GM21515 (cell line): Measurements from ENCODE around the gene RNF130.

Experiments used
- ATAC-seq: cut with Tn5 transposase; IDR thresholded peaks from one replicate; pipeline ENCODE4 v1.9.1; 2021; ENCODE audit not compliant: unreplicated experiment

RNF130 gene

DNA sequence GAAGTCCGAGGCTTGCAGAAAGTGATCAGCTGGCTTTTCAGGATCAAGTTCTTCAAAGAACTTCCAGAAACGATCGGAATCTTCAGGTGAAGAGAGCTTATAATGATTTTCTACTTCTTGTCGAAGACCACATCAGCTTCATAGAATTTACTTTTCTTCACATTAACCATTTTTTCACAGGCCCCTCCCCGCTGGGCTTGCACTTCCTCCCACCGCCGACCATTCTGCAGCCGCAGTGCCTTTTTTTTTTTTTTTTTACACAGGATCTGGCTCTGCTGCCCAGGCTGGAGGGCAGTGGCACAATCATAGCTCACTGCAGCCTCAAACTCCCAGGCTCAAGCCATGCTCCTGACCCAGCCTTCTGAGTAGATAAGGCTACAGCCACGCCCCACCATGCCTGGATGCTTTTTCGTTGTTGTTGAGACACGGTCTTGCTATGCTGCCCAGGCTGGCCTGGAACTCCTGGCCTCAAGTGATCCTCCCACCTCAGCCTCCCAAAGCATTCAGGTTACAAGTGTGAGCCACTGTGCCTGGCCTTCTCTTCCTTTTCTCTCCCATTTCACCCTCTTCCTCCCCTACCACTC lies 15.3 kb upstream of the RNF130 start:
- ATAC-seq = no peak

DNA sequence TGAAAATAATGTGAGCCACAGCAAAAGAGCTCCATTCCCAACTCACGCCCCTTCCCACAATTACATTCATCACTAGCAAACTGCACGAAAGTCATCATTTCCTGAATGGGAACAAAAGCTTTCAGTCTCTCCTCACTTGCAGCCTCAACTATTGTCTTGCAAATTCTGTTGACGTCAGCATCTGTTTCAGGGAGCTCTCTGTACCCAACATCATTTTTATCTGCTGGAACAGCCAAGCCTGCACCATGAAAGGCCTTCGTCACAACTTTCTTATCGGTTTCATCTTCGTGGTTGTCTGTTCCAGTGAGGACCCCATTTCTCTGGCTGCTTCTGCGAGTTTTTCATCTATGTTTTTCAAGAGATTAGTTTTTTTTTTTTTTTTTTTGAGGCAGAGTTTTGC lies 14.3 kb upstream of the RNF130 start:
- no peak for ATAC-seq

DNA sequence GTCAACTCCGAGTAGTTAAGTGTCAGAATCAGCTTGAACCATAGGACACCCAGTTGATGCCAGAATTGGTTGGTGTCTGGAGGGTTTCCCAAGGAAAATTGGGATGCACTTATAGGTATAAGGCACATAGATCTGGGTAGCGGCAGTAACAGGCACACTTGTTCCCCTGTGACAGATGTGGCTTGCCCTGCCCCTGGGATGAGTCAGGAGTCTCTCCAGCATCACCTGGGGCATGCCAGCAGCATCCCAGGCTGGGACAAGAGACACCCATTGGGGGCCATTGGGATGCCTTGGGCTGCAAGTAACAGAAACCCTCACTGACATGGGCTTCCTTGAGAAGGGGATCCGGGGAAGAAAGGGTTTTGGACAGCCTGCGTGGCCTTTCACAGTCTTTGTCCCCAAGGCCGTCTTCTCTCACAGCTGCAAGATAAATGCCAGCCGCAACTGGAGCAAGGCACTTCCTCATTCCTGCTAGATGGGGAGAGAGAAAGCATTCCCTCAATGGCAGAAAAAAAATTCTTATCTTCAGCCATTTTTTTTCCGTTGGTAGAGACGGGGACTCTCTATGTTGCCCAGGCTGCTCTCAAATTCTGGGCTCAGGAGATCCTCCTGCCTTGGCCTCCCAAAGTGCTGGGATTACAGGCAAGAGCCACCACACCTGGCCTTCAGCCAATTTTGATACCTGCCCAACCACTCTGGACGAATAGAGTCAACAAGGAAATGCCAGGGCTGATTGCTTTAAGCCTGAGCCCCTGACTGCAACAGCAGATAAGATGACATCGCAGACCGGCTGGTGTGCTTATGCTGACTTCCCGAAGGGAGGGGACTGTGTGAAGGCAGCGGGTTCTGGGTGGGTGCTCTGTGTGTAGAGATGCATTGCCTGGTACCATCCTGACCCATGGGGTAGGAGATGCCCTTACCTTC lies 13.3 kb upstream of the RNF130 start:
- no peak for ATAC-seq

DNA sequence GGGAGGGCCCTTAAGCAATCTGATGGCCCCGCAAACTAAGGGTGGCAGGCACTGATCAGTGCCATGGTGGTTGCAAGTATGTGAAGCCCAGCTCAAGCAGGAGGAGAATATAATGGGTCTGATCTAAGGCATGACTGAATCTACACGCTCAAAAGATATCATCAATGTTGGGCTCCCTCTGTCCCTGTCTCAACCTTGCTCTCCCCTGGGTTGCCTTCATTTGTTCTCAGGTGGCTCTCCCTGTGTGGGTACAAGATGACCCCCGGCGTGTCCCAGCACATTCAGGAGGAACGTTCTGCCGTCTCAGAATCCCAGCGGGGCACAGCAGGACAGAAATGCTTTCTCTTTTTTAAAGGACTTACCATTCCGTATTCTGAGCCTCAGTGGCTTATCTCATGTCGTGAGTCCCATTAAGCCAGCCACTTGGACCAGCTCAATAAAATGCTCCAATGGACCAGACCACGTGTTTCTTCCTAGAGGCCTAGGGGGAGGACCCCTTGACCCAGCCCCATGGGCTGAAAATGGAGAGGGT lies 12.0 kb upstream of the RNF130 start:
- ATAC-seq = no peak

DNA sequence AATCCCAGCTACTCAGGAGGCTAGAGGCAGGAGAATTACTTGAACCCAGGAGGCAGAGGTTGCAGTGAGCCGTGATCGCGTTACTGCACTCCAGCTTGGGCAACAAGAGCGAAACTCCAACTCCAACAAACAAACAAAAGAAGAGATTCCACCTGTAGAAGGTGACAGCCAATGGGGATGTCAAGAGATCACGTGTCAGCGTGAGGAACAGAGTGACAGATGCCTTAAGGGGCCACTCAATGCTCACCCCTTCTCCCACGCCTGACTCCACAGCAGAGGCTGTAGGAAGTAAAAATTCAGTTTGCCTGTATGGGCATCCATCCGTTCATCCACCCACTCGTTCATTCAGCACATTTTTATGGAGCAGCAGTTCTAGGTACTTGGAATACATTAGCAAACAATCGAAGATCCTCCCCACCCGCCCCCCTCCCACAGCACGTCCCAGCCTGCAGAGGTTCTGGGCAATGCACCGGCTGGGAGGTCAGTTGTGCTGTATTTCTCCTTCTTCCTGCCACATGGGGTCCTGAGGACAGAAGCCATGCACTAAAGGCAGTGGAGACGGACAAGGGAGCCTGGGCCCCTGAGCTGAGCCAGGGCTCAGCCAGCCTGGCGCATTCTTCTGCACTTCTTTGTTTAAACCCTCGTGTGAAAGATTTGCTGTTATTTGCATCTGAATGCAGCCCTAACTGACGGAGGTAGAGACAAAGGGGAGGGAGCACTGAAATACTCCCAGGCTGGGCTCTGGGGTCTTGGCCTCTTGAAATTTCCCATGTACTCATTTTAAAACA lies 11.3 kb upstream of the RNF130 start:
- ATAC-seq = no peak

DNA sequence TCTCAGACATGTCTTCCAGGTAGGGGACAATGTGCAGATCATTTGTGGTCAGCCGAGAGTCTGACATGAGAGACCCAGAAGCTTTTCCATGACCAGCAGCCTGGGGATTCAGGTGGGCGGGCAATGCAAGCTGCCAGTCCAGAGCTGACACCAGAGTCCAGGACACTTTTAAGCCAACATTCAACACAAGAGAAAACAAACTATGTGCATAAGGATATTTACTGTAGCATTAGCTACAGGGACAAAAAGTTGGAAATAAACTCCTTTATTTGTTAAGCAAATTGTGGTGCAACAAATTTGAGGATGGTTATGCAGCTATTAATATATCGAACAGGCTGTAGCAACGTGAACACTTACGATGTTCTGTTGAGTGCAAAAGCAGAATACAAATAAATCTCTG lies 9.9 kb upstream of the RNF130 start:
- ATAC-seq = no peak

GRCh38 chr5:180080486-180081280 lies 9.1 kb upstream of the RNF130 start:
- ATAC-seq = no peak

- ATAC-seq = no peak
Observed at GRCh38 chr5:180079702-180080466, 8.3 kb upstream of the RNF130 start.

DNA sequence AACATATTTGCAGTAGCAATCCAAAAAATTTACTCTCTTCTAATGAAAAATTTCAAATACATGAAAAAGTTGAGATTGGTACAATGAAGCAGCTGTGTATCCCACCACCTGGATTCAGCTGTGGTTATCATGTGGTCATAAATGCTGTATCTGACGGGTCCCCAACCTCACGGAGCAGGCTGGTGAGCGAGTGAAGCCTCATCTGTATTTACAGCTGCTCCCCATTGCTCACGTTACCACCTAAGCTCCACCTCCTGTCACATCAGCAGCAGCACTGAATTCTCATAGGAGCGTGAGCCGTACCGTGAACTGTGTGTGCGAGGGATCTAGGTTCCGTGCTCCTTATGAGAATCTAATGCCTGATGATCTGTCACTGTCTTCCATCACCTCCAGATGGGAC lies 6.8 kb upstream of the RNF130 start:
- ATAC-seq = no peak

GRCh38 chr5:180077594-180078284 lies 6.2 kb upstream of the RNF130 start:
- ATAC-seq = no peak

DNA sequence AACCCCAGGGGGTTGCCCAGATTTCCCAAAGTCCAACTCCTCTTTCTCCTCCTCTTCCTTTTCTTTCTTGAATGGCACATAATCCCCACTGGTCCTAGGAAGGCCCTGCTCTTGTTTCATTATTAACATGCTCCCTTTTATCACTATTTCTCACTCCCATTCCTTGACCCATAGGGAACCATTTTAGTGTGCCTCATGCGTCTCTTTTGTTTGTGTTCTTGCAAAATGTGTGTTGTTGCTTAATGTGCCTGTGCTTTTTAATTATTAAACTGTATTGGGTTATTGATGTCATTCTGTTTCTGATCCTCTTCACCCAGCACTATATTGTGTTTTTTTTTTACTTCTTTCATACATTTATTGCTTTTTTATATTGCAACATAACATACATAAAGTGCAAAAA lies 4.1 kb upstream of the RNF130 start:
- ATAC-seq = no peak

- no peak for ATAC-seq
Observed at GRCh38 chr5:180074462-180074861, 2.9 kb upstream of the RNF130 start.

DNA sequence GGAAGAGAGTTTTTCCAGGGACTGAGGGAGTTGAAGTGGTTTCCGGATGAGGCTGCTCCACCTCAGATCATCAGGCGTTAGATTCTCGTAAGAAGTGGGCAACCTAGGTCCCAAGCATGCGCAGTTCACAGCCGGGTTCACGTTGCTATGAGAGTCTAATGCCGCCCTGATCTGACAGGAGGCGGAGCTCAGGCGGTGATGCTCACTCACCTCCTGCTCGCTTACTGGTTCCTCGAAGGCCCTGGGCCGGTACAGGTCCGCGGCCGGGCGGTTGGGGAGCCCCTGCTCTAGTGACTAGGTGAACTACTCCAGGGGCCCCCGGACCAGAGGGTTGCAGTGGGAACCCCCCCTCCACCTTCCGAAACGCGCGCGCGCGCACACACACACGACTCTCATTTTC lies 997 bp upstream of the RNF130 start:
- no peak for ATAC-seq

GRCh38 chr5:180072256-180072548 lies 643 bp upstream of the RNF130 start:
- ATAC-seq = no peak

GRCh38 chr5:180070756-180071530 lies 616 bp downstream of the RNF130 start:
- ATAC-seq = peak; percentile 18

GRCh38 chr5:180069589-180070247 lies 1.8 kb downstream of the RNF130 start:
- no peak for ATAC-seq

DNA sequence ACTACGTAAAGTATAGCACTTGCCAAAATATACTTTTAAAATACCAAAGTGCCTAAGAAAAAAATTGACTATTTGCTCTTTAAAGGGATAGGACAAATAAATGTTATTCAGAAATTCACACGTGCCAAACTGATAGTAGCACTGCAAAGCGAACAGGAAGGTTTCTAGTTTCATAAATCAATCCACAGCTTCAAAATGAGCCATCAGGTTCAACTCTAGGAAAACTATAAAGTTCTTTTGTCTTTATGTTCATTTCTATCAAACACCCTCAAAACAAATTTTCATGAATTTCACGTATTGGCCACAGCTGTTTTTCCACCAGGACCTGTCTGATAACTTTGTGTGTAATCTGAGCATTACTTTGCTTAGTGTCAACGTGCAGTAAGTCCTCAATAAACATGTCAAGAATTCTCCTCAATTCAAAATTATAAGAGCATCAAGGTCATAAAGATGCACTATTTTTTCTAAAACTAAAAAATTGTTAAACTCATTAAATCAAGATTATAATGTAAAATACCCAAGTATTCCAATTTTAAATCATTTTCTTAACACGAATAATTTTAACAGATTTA lies 3.0 kb downstream of the RNF130 start:
- no peak for ATAC-seq

GRCh38 chr5:180067986-180068385 lies 3.6 kb downstream of the RNF130 start:
- no peak for ATAC-seq
